AG10803 (cell line): ENCODE results near the gene CALU.
A peak's percentile ranks its signal among the peaks of the same experiment; 100 is the strongest.

Experiments
- DNase-seq: peaks from one replicate; pipeline ENCODE4 v3.0.0; 2010; ENCODE audit warnings: low read depth
- H3K4me3 ChIP-seq: 2 replicates; pipeline ENCODE4 v1.5.1; 2011; ENCODE audit warnings: mild to moderate bottlenecking, low read length, control low read depth
- TF ChIP-seq, protein P1 (sequence below): conservative IDR thresholded peaks from 2 replicates; pipeline ENCODE4 v1.5.1; 2011; ENCODE audit warnings: mild to moderate bottlenecking, low read length, control low read depth, inconsistent platforms

The CALU gene

GRCh38 chr7:128699196-128699712 lies 39.9 kb upstream of the CALU start:
- no peak for DNase-seq
- TF ChIP-seq, protein P1, sequence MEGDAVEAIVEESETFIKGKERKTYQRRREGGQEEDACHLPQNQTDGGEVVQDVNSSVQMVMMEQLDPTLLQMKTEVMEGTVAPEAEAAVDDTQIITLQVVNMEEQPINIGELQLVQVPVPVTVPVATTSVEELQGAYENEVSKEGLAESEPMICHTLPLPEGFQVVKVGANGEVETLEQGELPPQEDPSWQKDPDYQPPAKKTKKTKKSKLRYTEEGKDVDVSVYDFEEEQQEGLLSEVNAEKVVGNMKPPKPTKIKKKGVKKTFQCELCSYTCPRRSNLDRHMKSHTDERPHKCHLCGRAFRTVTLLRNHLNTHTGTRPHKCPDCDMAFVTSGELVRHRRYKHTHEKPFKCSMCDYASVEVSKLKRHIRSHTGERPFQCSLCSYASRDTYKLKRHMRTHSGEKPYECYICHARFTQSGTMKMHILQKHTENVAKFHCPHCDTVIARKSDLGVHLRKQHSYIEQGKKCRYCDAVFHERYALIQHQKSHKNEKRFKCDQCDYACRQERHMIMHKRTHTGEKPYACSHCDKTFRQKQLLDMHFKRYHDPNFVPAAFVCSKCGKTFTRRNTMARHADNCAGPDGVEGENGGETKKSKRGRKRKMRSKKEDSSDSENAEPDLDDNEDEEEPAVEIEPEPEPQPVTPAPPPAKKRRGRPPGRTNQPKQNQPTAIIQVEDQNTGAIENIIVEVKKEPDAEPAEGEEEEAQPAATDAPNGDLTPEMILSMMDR = no peak
- H3K4me3 ChIP-seq = no peak overlapping the region

GRCh38 chr7:128699895-128700294 lies 39.3 kb upstream of the CALU start:
- H3K4me3 ChIP-seq = no peak overlapping the region
- no peak for DNase-seq
- TF ChIP-seq, protein P1 = no peak

DNA sequence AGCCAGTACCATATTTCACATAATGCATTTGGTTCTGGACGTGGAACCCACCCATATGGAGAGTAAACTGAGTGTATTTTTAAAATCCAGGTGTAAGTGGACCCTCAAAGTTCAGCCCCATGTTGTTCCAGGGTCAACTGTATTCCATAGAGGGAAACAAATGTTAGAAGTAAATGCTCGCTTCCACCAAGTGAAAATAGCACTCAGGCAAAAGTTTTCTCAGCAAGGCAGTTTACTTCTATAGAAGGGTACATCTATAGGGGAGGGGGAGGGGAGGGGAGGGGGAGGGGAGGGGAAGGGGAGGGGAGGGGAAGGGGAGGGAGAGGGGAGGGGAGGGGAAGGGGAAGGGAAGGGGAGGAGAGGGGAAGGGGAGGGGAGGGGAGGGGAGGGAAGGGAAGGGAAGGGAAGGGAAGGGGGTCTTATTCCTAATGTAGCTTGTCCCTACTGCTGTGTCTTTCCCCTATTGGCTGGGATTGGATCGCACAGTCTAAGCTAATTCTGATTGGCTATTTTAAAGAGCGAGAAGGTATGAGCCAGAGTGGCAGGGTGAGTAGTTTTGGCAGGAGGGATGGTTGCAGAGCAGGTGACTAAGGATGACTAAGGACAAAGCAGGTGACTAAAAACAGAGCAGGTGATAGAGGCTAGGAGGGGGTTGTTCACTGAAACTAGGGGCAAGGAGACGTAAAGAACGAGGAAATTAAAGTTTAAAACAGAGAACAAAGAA lies 37.9 kb upstream of the CALU start:
- no peak for DNase-seq
- TF ChIP-seq, protein P1 = no peak
- H3K4me3 ChIP-seq = no peak overlapping the region

GRCh38 chr7:128703609-128704241 lies 35.4 kb upstream of the CALU start:
- TF ChIP-seq, protein P1 = no peak
- no peak overlapping the region for H3K4me3 ChIP-seq
- peak; percentile 23 for DNase-seq

- no peak overlapping the region for H3K4me3 ChIP-seq
- TF ChIP-seq, protein P1 = peak; percentile 10; the same call in 1 of the 2 replicates
- DNase-seq = peak; percentile 25
Measured at GRCh38 chr7:128705891-128706333, 33.2 kb upstream of the CALU start.

- TF ChIP-seq, protein P1 = no peak
- no peak for DNase-seq
- H3K4me3 ChIP-seq = no peak overlapping the region
Measured at GRCh38 chr7:128707752-128708151, 31.4 kb upstream of the CALU start.

DNA sequence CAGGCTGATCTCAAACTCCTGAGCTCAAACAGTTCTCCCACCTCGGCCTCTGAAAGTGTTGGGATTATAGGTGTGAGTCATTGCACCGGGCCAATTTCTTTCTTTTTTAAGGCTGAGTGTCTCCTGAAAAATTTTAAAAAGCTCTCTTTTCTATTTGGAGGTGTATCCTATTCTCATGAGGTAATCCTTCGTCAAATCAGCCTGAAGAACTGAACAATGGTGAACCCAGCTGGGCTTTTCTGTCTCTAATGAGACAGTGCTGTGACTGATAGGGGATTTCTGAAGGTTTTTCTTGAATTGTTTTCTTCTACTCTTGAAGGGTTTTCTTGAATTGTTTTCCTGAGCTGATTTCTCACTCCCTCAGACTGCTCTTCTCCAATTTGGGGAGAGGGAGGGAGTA lies 30.9 kb upstream of the CALU start:
- TF ChIP-seq, protein P1 = no peak
- no peak for DNase-seq
- no peak overlapping the region for H3K4me3 ChIP-seq
